ENCODE measurements around the gene ATP6AP2.
"Not testable (repeated sequence)": the region's sequence is repeated elsewhere in the genome, so short reads cannot be mapped to it uniquely, and the experiment has no call there.

Gene ATP6AP2

GRCh38 chrX:40580537-40581335 is at the start of gene ATP6AP2:
ATP6AP2 (plus strand) TSS chrX:40580970; CDS start chrX:40581066, 96 bp downstream.
- H3K27ac ChIP-seq = peak within 1 kb of the TSS; percentile 87
- peak; percentile 58 for DNase-seq (ENCODE audit: low read depth, low spot score)

- DNase-seq (ENCODE audit: low read depth, low spot score) = no peak
- no peak overlapping the region for H3K27ac ChIP-seq
These were observed 49.5 kb upstream of the ATP6AP2 start for GRCh38 chrX:40531056-40531826.

- DNase-seq (ENCODE audit: low read depth, low spot score) = no peak
These were observed 43.5 kb upstream of the ATP6AP2 start for GRCh38 chrX:40537310-40537709.

DNA sequence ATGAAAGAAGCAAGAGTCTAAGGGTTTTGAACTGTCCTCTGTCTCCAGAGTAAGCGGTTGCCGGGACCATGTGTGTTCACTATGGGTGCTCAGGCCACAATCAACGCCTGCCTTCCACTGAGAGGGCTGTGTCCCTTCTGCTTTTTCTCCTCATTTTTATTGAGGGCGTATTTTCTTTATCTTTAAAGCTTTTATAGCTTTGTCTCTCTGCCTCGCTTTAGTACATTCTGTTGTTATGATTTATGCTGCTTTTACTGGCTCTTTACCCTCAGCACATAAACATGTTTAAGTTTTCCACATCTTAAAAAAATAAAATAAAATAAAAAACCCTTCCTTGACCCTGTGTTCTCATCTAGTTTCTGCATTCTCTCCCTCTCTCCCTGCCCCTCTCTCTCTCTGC is 42.4 kb upstream of the ATP6AP2 start:
- no peak for DNase-seq (ENCODE audit: low read depth, low spot score)

More at GRCh38 chrX:40537310-40537709, 43.5 kb upstream of the ATP6AP2 start:
- H3K27ac ChIP-seq = no peak overlapping the region

DNA sequence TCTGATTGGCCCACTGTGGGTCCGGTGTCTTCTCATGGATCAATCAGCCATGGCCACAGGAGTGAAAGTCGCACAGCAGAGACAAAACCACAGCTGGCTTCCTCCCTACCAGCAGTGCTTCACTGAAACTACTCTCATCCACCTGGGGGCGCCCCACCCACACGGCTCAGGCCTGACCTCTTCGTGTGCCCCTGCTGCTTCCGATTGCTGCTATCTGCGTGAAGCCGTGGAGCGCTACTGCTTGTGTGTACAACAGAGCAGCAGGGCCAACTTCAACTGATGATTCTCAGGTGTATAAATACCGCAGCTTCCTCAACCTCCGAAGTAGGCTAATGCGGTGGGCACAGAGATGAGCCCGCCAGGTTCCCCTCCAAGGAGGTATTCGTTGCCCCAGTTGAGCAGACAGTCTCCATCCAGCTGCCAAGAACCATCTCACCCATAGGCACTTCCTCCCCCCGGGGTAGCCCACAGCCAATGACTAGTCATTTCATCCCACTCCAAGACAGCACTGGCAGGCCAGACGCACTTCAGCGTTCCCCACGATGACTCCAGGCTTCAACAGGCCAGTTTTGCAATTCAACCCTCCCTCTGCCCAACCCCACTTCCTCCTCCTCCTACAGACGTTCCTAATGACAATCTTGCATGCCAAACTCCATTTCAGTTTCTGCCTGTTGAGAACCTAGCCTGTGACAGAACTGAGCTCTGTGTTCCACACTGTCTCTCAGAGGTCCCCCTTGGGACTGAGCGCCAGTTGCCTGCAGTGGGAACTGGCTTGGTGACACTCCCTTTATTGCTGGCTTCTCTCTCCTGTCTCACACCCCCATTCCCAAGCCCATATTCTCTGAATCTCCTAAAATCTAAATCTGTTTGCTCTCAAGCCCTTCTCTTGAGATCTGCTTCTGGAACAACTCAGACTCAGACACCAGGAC is 41.3 kb upstream of the ATP6AP2 start:
- no peak for DNase-seq (ENCODE audit: low read depth, low spot score)
- no peak overlapping the region for H3K27ac ChIP-seq

More for the DNA sequence above, 42.4 kb upstream of the ATP6AP2 start:
- H3K27ac ChIP-seq = no peak overlapping the region

DNA sequence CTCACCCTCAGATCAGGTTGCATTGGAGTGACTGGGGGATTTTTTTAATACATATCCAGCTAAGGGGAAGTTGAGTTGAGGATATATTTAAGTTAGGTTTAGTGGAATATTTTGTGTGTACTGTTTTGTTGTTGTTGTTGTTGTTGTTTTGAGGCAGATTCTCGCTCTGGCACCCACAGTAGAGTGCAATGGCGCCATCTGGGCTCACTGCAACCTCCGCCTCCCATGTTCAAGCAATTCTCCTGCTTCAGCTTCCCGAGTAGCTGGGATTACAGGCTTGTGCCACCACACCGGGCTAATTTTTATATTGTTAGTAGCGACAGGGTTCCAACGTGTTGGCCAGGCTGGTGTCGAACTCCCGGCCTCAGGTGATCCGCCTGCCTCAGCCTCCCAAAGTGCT is 38.6 kb upstream of the ATP6AP2 start:
- DNase-seq (ENCODE audit: low read depth, low spot score) = no peak
- no peak overlapping the region for H3K27ac ChIP-seq

GRCh38 chrX:40542972-40543371 is 37.8 kb upstream of the ATP6AP2 start:
- no peak overlapping the region for H3K27ac ChIP-seq
- DNase-seq (ENCODE audit: low read depth, low spot score) = no peak

DNA sequence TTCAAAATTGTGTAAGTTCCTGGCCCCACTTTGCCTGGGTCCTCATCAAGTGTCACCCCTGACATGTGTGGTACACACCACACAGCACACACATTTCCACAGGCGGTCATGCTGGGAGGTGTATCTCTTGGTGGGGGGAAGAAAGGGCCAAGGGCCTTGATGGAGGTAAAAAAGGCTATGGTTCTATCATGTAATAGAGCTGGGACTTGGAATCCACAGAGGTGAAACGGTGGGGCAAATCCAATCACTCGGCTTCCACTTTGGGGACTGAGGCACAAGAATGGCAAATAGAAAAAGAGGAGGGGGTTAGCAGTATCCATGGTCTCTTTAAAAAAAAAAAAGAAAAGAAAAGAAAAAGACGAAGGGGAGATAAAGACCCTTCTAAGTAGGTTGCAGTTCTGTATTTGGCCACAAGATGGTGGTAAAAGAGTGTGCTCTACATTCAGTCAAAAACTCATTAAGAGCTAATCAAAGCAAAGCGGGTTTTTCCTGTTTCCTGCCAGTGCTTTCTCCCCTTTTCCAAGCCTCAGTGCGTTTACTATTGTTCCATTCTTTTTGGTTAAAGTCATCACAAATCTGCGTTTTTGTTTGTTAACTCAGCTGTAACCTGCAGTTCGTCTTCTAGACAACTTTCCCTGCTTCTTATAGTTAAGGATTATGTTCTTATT is 37.0 kb upstream of the ATP6AP2 start:
- H3K27ac ChIP-seq = no peak overlapping the region
- DNase-seq (ENCODE audit: low read depth, low spot score) = no peak

DNA sequence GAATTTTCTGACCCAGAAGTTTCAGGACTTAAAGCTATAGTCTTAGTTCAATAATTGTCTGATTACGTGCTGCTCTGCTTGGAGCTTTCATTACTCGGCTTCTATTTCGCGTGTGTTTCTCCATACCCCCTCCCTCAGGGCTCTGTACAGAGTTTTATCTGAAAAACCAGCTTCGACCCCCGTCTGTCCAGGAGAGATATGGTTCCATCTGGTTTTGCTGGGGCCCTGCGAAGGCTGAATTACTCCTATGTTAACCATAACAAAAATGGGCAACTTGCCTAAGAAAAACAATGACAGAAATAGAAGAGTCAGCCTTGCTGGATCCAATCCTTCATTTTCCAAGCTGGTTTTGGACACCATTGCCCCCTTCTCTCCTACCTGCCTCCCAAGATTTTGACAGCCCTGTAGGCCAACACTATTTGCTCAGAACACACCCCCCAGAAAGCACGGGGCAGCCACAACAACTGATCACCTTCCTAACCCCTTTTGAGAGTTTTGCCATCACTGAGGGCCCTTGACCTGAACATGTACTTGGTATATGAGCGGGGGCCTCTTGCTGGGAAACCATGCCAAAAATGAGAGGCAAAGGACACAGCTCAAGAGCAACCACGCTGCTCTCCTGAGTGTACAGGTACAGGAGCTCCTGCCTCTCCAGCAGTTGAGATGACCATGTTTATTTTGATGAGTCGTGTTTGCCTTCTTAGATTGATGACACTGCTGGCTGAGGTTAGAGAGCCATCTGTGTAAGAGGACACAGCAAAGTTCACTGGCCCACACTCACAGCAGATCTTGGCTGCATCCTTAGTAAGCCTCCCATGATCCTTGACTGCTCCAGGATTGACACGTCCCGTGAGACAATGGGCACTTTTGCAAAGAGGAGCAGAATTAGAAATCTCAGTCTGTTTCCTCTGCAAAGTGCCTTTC is 36.2 kb upstream of the ATP6AP2 start:
- no peak for DNase-seq (ENCODE audit: low read depth, low spot score)
- no peak overlapping the region for H3K27ac ChIP-seq

GRCh38 chrX:40546870-40547269 is 33.9 kb upstream of the ATP6AP2 start:
- no peak for DNase-seq (ENCODE audit: low read depth, low spot score)
- H3K27ac ChIP-seq = no peak overlapping the region

- DNase-seq (ENCODE audit: low read depth, low spot score) = no peak
- H3K27ac ChIP-seq = no peak overlapping the region
These were observed 30.7 kb upstream of the ATP6AP2 start for GRCh38 chrX:40550066-40550465.

DNA sequence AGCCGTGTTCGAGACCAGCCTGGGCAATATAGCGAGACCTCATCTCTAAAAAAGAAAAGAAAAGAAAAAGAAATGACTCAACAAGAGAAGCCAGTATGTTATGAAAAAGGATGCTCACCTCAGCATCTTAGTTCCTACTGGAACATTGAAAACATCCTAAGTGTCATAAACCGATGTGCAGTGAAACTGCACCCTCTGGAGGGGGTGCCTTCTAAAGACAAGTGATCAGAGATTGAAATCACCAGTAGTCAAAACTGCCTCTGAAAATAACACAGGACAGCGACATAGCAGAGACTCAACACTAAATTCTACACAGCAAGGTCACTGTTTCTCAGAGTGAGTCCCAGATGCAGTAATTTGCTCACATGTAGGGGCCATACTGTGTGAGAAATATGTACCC is 28.0 kb upstream of the ATP6AP2 start:
- no peak for DNase-seq (ENCODE audit: low read depth, low spot score)
- H3K27ac ChIP-seq = no peak overlapping the region

DNA sequence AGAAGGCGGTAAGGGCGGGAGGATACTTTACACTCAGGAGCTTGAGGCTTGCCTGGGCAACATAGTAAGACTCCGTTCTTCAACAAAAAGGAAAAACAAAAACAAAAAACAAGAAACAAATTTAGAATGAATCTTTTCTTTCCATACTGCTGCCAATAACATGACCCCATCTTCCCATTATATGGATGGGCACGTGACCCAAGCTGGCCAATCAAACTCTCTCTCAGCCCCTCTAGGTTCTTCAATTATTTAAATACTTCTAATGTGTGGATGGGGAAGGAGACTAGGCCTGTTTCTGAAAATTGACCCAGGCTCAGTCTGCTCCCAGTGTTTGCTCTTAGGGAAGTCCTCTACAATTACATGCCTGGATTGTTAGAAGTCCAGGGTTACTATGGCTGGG is 22.2 kb upstream of the ATP6AP2 start:
- no peak for DNase-seq (ENCODE audit: low read depth, low spot score)
- H3K27ac ChIP-seq = no peak overlapping the region

DNA sequence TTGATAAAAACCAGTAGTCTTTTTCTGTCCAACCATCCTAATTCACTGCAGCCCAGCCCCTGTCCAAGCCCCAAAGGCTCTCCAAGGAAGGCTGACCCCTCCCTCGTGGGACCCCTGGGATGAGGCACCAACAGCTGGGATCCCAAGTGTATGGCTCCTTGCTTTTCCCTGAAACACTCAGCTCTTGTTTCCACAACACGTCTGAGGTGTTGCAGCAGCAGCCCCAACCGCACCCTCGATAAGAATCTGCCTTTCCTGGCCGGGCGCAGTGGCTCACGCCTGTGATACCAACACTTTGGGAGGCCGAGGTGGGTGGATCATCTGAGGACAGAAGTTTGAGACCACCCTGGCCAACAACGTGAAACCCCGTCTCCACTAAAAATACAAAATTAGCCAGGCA is 17.0 kb upstream of the ATP6AP2 start:
- no peak for DNase-seq (ENCODE audit: low read depth, low spot score)
- H3K27ac ChIP-seq = no peak overlapping the region

GRCh38 chrX:40564447-40564846 is 16.3 kb upstream of the ATP6AP2 start:
- DNase-seq (ENCODE audit: low read depth, low spot score) = no peak
- H3K27ac ChIP-seq = no peak overlapping the region

GRCh38 chrX:40570346-40571093 is 10.2 kb upstream of the ATP6AP2 start:
- DNase-seq (ENCODE audit: low read depth, low spot score) = no peak
- H3K27ac ChIP-seq = no peak overlapping the region

DNA sequence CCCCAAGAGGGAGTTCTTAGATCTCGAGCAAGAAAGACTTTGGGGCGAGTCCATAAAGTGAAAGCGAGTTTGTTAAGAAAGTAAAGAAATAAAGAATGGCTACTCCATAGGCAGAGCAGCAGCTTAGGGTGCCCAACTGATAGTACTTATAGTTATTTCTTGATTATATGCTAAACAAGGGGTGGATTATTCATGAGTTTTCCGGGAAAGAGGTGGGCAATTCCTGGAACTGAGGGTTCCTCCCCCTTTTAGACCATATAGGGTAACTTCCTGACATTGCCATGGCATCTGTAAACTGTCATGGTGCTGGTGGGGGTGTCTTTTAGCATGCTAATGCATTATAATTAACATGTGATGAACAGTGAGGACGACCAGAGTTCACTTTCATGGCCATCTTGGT is 9.6 kb upstream of the ATP6AP2 start:
- not testable (repeated sequence) for DNase-seq (ENCODE audit: low read depth, low spot score); H3K27ac ChIP-seq

DNA sequence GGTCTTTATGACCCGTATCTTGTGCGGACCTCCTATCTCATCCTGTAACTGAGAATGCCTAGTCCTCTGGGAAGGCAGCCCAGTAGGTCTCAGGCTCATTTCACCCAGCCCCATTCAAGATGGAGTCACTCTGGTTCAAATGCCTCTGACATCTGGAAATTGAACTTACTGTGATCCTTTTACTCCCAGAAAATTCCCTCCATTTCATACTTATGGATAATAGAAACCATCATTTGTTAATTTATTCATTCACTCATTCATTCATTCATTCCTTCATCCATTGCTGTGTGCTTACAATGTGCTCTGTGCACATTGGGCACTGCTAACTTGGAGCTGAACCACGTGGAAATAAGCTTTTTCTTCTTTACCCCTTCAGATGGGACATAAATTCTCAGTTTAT is 9.2 kb upstream of the ATP6AP2 start:
- no peak overlapping the region for H3K27ac ChIP-seq
- no peak for DNase-seq (ENCODE audit: low read depth, low spot score)

Data from epithelial cell of prostate (primary cell).